Pancreas (tissue), 10 donors: Measurements from ENCODE around the gene ABCA4. TPM values are rescaled to one million over a fixed set of nuclear protein-coding genes. Genes with fewer than 3 reads are reported as not detected.

Source experiments
- ATAC-seq, 4 donors: fragments of 200-7000 bp; cut with Tn5 transposase; one replicate each; pipeline versions ENCODE4 v1.8.0 to v1.9.1; 2020; ENCODE audit warnings: mild to moderate bottlenecking in 4 of 4, moderate library complexity in 4 of 4
- DNase-seq, 6 donors: peaks; one replicate each; pipeline ENCODE4 v3.0.0-alpha.2; 2020
- FAIRE-seq: peaks from 2 replicates; lab custom pipeline; 2012; peaks lifted over from hg19 to GRCh38; lab: Jason Lieb, UNC
- H3K27ac ChIP-seq, 4 donors: fragments of 200-600 bp; sonication (generic); 1 replicate in 3 of 4; 2 replicates in 1 of 4; pipeline versions ENCODE4 v1.5.0 to v1.8.0; 2020
- H3K27me3 ChIP-seq, 4 donors: fragments of 200-600 bp; one replicate each; pipeline ENCODE4 v1.8.0; 2021
- H3K36me3 ChIP-seq, 3 donors: fragments of 200-600 bp; sonication (generic) in 1 of 3; one replicate each; pipeline versions ENCODE4 v1.5.0 to v1.8.0; 2020 to 2021
- H3K4me1 ChIP-seq, 3 donors: fragments of 200-600 bp; one replicate each; pipeline ENCODE4 v1.8.0; 2021
- H3K4me3 ChIP-seq, 4 donors: fragments of 200-600 bp; sonication (generic) in 2 of 4; one replicate each; pipeline versions ENCODE4 v1.5.0 to v1.8.0; 2020 to 2021
- H3K9me3 ChIP-seq, 4 donors: fragments of 200-600 bp; one replicate each; pipeline ENCODE4 v1.8.0; 2021
- WGBS, 2 donors: extraction: QIAGEN DNeasy Blood & Tissue Kit; methylation state at CpG; one replicate each; pipeline ENCODE4 v1.1.7; 2013; 5-methylcytosine and 5-hydroxymethylcytosine counted together
- intact Hi-C, 3 donors: fragments of 100-400 bp; cut with DNase I; formaldehyde crosslinking; loops; one replicate each; pipeline versions ENCODE4 v1.11.1 to v1.14.2; 2022
- polyA plus RNA-seq, 2 donors: library from polyadenylated mRNA; stranded (reverse); fragments of 200-250 nt; gene quantifications; one replicate each; pipeline ENCODE4 v1.2.3, GENCODE V29; 2013
- total RNA-seq, 6 donors: library from RNA; stranded (reverse); fragmentation: NEBNext Ultra II Directional in 4 of 6; extraction: Animal tissue kit (Norgen Biotek cat#: 25700) in 4 of 6; gene quantifications; one replicate each; pipeline versions ENCODE4 v1.2.1 to v1.2.4, GENCODE V29; 2021 to 2023
- TF ChIP-seq, protein P1 (sequence below), 4 donors: fragments of 200-600 bp; sonication (generic) in 3 of 4; IDR thresholded peaks; one replicate each; pipeline versions ENCODE4 v1.5.0 to v1.8.0; 2021; ENCODE audit warnings: antibody characterized with exemption in 4 of 4
- donor health status: healthy with polysubstance abuse.
- donor health status: DM: no; HTN: no; CAD: no; lungs with moderate emphysema.
- donor health status: DM: no; HTN: no; CAD: no.
- donor health status: control.
- donor health status: control.
- donor health status: Bipolar disorder and iron deficiency.
- donor health status: DM: yes; HTN: yes; CAD: no.
- donor health status: DM: no; HTN: no; CAD: no.
- donor health status: DM: no; HTN: no; CAD: no.
- donor health status: DM: yes; HTN: yes; CAD: no.

The ABCA4 gene
- total and polyA plus RNA-seq, 8 donors = 0.03 to 0.16 (median 0.14) TPM; not detected in 2

DNA sequence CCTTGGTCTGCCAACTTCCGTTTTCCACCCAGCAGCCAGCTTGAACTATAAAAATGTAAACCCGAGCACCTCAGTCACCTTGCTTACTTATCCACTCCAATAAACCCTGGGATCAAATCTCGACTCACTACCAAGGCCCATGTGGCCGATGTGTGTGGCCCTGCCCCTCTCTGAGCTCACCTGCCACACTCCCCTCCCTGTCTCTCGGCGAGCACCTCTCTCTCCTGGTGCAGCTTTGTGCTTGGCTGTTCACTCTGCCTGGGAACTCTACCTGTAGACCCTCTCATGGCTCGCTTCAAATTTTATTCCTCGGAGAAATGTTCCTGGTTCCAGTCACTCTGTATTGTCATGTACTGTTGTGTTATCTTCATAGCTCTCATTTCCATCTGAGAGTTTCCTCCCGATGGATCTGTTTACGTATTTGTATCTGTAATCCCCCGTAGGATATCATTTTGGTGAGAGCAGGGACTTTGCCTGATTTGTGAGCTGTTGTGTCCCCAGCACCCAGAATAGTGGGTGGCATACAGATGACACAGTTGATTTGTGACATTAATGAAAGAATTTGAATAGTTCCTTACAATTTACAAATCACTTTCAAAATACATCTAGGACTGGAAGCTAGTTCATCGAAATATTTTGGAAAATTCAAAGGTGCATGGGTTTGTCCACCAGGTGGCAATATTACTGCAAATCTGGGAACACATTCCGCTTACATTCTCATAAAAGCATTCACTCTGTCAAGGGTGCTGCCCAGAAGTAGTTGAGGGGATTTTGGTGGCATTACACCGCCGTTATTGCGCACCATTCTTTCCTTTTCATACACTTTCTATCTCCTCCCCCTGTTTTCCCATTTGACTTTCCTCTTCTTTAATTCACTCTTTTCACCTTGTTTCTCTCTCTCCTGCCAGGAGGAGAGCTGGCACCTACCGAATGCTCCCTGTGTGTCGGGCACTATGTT, 95.3 kb downstream of the ABCA4 start:
- DNase-seq (peak in 1 of 6 donors; percentile 44), ATAC-seq (peak; percentile 63 to 86 (median 80)), FAIRE-seq (peak; percentile 64)
- 34 to 45% methylated on average over 18 of the region's 18 CpGs for whole genome bisulfite sequencing, 2 donors
- H3K36me3 ChIP-seq = no peaks in the 10 kb centered on the region
- H3K9me3 ChIP-seq = no peaks in the 10 kb centered on the region
- no peak overlapping the region for H3K27ac ChIP-seq
- H3K27me3 ChIP-seq = no peaks in the 10 kb centered on the region
- TF ChIP-seq, protein P1, sequence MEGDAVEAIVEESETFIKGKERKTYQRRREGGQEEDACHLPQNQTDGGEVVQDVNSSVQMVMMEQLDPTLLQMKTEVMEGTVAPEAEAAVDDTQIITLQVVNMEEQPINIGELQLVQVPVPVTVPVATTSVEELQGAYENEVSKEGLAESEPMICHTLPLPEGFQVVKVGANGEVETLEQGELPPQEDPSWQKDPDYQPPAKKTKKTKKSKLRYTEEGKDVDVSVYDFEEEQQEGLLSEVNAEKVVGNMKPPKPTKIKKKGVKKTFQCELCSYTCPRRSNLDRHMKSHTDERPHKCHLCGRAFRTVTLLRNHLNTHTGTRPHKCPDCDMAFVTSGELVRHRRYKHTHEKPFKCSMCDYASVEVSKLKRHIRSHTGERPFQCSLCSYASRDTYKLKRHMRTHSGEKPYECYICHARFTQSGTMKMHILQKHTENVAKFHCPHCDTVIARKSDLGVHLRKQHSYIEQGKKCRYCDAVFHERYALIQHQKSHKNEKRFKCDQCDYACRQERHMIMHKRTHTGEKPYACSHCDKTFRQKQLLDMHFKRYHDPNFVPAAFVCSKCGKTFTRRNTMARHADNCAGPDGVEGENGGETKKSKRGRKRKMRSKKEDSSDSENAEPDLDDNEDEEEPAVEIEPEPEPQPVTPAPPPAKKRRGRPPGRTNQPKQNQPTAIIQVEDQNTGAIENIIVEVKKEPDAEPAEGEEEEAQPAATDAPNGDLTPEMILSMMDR (IDR thresholded peaks at IDR 0.05) = peak; percentile 40 to 77 (median 70)
- no peaks in the 10 kb centered on the region for H3K4me1 ChIP-seq
- H3K4me3 ChIP-seq = peak overlapping the region in 1 of 4 donors; percentile 11
- intact Hi-C loops = loop anchor here in 1 of 3 donors (5.0 kb wide), 1 partner anchor 312 kb away; no protein-coding TSS in a partner anchor

DNA sequence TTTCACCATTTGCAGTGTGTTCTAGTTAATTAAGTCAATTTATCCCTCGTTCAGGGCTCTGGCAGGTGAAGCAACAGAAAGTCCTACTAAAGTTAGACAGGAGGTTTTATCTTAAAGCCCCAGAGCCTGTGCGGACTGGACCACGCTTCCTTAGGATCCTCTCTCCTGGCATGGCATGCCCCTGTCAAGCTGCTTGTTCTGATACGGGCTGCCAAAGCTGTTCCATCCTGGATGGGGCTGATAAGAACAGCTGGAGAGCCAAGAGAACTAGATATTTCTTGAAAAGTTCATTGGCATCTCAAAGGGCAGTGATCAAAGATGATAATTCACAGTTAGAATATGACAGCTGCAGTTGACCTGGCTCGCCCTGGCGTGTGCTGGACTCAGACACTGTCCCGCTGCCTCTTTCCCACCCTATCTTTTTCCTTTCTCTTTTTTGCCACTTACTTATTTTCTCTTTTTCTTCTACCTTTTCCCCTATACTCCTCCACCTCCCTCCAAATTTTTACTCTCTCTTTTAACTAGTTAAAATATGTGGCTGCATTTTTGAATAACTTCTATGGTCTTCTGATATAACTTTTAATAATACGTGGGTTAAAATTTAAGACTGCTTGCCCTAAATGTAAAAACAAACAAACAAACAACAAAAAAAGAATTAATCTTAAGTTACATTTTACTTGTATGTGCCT, 96.7 kb downstream of the ABCA4 start:
- FAIRE-seq = no peak
- Histone ChIP-seq H3K4me1 (no peaks in the 10 kb centered on the region), H3K4me3 (no peak overlapping the region), H3K27ac (no peak overlapping the region), H3K9me3 (no peaks in the 10 kb centered on the region), H3K36me3 (no peaks in the 10 kb centered on the region), H3K27me3 (no peaks in the 10 kb centered on the region)
- intact Hi-C loops = no loop called here
- TF ChIP-seq, protein P1 (IDR thresholded peaks at IDR 0.05) = no peak
- no peak for DNase-seq
- ATAC-seq = no peak
- 78 to 81% methylated on average over 8 of the region's 8 CpGs for WGBS, 2 donors

- DNase-seq (no peak), FAIRE-seq (no peak), ATAC-seq (peak in 3 of 4 donors; percentile 15 to 40 (median 18))
- H3K4me1 ChIP-seq = no peaks in the 10 kb centered on the region
- no peaks in the 10 kb centered on the region for H3K36me3 ChIP-seq
- intact Hi-C loops = no loop called here
- H3K9me3 ChIP-seq = no peaks in the 10 kb centered on the region
- 70 to 82% methylated on average over 6 of the region's 6 CpGs for WGBS, 2 donors
- H3K4me3 ChIP-seq = no peak overlapping the region
- no peak overlapping the region for H3K27ac ChIP-seq
- no peaks in the 10 kb centered on the region for H3K27me3 ChIP-seq
- TF ChIP-seq, protein P1 (IDR thresholded peaks at IDR 0.05) = no peak
Observed at GRCh38 chr1:94022471-94023189, 98.3 kb downstream of the ABCA4 start.

- DNase-seq (no peak), FAIRE-seq (no peak), ATAC-seq (peak in 1 of 4 donors; percentile 45)
- Histone ChIP-seq H3K4me1 (no peaks in the 10 kb centered on the region), H3K9me3 (no peaks in the 10 kb centered on the region), H3K27ac (no peak overlapping the region), H3K27me3 (no peaks in the 10 kb centered on the region), H3K36me3 (no peaks in the 10 kb centered on the region), H3K4me3 (no peak overlapping the region)
- TF ChIP-seq, protein P1 (IDR thresholded peaks at IDR 0.05) = no peak
- 80 to 82% methylated on average over 10 of the region's 10 CpGs for WGBS, 2 donors
- intact Hi-C loops = no loop called here
Observed at GRCh38 chr1:94020764-94021579, 100.0 kb downstream of the ABCA4 start.
